HG02943 (cell line): ENCODE data around the gene DLEU7.

Experiments
- ATAC-seq: cut with Tn5 transposase; IDR thresholded peaks from one replicate; pipeline ENCODE4 v1.9.1; 2021; ENCODE audit warnings: mild to moderate bottlenecking, low read depth, moderate library complexity; ENCODE audit not compliant: unreplicated experiment

Gene DLEU7

DNA sequence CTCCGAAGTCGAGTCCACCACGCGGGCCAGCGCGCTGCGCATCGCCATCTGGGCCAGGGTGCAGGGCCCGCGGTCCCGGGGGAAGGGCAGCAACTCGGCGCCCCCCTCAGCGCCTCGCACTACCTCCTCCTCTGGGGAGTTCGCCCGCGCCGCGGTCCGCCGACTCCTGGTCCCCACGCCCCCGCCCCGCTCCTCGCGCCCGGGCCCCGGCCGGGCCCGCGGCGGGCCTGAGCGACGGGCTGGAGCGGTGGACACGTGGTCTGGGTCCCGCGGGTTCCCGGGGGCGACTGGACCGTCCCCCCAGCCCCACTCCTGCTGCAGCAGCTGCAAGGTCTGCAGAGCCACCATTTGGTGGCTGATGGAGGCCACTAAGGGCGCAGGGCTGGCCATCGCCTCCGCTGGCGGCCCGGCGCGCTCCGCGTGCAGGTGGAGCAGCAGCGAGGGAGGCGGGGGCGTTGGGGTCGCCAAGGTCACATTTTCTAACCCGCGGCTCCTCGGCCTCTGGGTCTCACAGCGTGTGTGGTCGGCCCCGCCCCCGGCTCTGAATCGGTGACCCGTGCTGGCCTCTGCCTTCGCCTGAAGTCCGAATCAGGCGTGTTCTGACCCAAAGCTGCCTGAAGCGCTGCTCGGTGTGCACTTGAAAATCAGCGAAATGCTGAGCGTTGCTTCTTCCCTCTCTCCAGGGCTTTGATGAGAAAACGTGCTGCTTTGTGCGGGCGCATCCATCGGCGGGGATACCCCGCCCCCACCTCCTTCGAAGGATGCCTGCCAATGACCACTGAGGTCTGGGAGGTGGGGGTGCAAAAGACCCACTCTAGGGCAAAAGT lies at the start of gene DLEU7:
Gene DLEU7 (minus strand): TSS at position 436 of the 827 bp plus-strand sequence. CDS start 46 bp downstream, at position 390.
- ATAC-seq = no peak

DNA sequence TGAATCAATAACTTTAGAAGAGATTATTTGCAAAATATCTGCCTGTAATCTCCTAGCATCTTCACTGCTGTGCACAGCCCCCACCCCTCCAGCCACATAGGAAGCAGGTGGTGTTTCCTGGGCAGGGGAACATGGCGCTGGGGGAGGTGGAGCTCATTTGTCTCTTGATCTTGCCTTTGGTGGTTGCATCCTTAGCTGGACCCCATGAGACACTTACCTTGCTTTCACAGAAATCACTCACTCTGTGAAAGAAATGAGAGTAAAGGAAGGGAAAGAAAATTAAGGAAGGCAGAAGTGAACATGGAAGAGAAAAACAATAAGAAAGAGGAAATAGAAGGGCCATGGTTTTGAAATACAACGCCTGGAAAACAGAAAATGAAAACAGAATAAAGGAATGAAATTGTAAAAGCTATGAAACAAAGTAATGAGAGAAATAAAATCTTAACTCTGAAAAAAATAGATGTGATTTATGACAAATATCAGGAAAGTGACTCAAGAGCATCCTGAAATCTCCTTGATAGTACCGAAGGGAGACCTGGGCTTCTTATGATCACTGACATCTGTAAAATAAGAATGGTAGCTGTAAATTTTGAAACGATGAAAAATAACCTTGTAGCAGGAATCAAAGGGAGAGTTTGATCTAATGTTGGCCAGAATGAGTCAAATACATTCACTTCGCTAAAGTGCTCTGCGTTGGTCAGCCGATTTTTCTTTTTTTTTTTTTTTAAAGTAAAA lies 48.9 kb upstream of the DLEU7 start:
- no peak for ATAC-seq

DNA sequence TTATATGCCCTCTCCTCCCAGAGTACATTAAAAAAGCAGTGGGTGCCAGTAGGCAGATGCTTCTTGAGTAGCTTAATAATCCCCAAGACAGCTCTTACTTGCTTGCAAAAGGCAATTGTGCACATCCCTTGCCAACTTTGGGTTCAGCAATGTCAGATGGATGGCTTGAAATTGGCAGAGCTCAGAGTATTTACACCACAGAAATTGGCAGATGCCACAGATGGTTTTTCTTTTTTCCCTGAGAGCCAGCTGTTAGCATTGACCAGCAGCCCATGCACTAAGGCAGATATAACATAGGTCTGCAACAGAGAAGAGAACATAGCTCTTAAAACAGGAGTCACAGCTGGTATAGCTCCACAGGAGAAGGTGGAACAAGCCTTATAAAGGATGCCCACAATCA lies 47.7 kb upstream of the DLEU7 start:
- no peak for ATAC-seq

- no peak for ATAC-seq
Observed at GRCh38 chr13:50889317-50889716, 45.8 kb upstream of the DLEU7 start.

DNA sequence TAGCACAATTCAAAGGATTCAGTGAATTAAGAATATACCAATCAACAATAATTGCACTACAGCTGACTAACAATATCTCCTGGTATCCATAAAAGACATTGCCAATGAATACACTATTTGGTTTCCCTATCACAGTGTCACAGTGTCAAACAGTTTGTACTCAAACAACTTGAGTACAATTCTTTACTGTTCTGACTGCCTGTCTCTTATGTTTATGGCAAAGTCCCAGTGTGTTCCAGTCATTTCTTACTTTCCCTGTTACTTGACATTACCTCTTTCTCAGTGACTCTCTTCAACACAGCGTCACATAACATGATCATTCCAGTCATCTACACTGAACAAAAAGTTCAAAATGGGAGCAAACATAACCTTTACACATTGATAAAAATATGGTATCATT lies 44.9 kb upstream of the DLEU7 start:
- no peak for ATAC-seq

DNA sequence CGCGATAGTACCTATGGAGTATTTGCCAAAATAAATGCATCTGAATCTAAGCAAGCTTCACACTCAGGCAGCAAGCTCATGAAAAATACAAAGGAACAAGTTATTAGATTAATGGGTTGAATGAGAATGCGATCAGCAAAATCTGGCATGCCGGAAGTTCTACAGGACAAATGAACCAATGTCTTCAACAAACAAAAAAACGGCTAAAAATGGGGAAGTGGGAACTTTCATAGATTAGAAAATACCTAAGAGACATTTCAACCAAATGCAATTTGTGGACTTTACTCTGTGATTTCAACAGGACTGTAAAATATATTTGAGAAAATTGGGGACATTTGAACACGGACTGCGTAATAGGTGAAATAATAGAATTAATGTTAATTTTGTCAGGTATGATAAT lies 43.7 kb upstream of the DLEU7 start:
- ATAC-seq = no peak

- no peak for ATAC-seq
Observed at GRCh38 chr13:50884265-50884664, 40.8 kb upstream of the DLEU7 start.

DNA sequence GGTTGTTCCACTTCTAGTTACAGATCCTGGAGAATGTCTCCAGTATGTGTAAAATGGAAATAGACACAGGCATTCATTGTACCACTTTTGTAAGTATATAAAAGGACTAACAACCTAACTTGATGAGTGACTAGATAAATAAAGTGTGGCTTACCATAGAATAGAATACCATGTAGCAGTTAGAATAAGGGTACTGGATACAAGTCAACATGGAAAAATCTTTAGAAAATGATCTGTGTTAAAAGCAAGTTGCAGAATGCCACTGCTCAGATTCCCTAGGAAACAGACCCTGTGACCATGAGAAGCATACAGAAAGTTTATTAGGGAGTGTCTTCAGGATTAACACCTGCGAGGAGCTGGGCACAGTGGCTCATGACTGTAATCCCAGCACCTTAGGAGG lies 40.2 kb upstream of the DLEU7 start:
- ATAC-seq = no peak

DNA sequence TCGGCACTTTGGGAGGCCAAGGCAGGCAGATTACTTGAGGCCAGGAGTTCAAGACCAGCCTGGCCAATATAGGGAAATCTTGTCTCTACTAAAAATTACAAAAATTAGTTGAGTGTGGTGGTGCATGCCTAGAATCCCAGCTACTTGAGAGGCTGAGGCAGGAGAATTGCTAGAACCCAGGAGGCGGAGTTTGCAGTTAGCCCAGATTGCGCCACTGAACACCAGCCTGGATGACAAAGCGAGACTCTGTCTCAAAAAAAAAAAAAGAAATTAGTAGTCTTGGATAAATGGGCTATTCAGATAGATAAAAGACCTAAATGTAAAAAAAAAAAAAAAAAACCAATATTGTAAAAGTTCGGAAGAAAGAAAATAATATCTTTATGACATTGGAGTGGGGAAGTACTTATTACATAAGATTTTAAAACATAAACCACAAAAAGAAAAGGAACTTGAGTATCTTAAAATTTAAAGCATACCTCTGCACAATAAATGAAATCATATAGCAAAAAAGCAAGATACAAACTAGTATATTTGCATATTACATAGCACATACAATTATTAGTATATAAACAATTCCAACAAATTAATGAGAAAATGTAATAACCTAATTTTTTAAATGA lies 39.4 kb upstream of the DLEU7 start:
- ATAC-seq = no peak

- ATAC-seq = no peak
Observed at GRCh38 chr13:50873991-50874390, 30.5 kb upstream of the DLEU7 start.

DNA sequence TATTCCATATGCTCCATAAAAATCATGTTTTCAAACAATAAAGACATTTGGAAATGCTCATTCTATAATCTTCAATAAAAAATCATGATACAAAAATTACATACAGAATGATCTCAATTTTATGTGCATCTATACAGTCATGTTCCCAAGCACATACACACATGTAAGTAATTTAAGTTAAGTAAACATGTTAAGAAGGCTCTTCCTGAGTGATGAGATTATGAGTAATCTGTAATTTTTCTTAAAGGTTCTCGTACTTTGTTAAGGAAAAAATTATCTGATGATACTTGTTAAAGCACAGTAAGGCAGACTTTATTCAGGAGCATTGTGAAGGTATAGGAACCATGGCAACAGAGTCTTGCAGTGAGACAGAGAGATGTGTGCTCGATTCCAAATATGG lies 30.0 kb upstream of the DLEU7 start:
- no peak for ATAC-seq

- no peak for ATAC-seq
Observed at GRCh38 chr13:50871405-50871804, 27.9 kb upstream of the DLEU7 start.

- no peak for ATAC-seq
Observed at GRCh38 chr13:50867637-50867945, 24.1 kb upstream of the DLEU7 start.

GRCh38 chr13:50866817-50867636 lies 23.5 kb upstream of the DLEU7 start:
- no peak for ATAC-seq

DNA sequence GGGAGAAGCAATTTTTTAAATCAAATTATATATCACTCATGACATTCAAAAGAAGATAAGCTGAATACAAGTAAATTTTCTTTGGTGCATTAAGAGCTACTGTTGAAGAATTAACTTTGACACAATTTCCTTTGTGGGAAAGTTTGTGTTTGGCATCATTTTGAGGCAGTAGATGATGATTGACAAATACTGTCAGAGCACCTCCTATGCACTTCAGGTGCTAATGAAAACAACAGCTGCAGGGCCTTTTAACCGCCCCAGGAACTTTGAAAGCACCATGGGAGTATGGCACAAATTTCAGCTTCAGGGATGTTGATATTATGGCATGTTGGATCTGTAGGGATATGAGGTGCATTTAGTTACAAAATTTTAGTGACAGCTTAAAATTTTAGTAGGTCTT lies 21.0 kb upstream of the DLEU7 start:
- ATAC-seq = no peak

DNA sequence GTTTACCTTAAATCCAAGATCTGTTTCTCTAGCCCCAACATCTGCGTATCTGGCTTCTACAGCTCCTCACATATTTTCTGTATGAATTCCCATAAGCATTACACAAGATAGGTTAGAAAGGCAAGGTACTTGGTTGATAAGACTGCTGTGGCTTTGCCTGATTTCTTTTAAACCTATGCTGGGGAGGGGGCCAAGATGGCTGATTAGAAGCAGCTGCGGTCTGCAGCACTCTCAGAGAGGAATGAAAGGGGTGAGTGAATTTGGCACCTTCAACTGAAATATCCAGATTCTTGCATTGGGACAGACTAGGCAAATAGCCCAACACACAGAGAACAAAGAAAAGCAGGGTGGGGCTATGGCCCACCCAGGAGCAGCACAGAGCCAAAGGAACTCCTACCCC lies 12.2 kb upstream of the DLEU7 start:
- ATAC-seq = no peak

DNA sequence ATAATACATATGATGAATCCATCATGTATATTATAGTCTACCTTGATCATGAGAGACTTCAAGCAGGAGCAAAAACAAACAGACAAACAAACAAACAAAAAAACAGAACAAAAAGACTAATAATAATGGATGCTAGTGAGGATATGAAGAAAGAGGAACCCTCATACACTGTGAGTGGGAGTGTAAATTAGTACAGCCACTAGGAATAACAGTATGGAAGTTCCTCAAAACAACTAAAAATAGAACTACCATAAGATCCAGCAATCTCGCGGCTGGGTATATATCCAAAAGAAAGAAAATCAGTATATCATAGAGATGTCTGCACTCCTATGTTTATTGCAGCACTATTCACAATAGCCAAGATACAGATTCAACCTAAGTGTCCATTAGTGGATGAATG lies 7.0 kb upstream of the DLEU7 start:
- no peak for ATAC-seq

DNA sequence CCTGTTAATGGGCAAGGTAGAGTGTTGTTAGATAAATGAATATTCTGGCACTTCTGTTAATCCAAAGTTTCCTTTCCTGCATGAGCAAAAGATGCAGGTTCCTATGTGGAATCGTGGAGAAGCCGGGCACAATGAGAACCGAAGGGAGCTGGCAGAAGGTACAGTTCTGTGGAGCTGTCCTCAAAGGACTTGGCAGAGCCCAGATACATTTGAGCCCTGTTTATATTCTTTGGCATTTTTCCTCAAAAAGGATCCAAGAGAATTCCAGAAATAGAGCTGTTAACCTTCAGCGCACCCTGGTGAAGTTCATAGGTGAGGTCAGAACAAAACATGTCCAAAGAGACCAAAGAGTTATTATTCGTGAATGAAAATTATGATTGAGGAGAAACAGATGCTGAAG lies 4.0 kb upstream of the DLEU7 start:
- ATAC-seq = no peak

DNA sequence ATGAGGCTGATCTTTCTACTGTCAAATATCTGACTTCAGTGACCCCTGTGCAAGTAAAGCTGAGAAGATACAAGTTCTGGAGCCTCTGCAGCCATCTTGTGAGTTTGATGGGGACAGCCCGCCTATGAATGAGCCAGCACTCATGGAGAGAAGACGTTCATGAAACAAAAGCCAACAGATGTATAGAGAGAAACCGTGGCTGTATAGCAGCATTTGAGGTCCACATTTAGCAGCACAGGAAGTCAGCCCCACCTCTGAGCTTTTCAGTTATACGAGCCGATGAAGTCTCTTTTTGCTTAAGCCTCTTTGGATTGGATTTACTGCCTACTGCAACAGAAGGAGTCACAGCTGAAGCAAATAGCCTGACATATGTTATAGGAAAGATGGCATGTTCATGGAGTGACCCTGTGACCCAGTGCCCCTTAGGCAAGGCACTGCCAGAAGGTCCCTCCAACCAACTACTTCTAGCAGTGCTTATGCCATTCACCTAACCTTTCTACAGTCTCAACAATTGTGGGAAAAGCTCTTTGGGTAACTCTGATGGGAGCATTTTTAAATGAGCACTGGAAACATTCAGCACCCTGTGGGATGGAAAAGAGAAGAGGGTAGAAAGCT lies 3.5 kb upstream of the DLEU7 start:
- ATAC-seq = no peak

DNA sequence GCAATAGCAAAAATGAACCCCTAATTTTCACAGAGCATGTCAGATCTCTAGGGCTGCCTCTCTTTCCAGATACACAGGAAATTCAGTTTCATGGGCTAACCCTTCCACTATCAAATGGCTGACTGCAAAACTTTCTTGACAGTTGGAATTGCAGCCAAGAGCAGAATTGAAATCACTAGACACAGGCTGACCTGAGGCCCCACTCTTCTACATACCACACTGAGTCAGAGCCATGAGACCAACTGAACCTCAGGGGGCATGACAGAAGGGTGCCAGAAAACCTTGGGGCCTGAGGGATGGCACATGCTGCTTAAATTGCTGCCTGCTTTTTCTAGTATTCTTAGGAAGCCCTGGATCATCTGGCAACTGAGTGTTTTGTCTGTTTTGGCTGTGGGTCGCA lies 1.7 kb upstream of the DLEU7 start:
- no peak for ATAC-seq
